GM12801 (cell line): ENCODE measurements around the gene ATRIP.

Experiments used
- CTCF ChIP-seq: IDR thresholded peaks from one replicate; pipeline ENCODE4 v1.5.1; 2011; ENCODE audit warnings: control low read depth; ENCODE audit not compliant: insufficient read length; ENCODE audit errors: extremely low read depth

The ATRIP gene

DNA sequence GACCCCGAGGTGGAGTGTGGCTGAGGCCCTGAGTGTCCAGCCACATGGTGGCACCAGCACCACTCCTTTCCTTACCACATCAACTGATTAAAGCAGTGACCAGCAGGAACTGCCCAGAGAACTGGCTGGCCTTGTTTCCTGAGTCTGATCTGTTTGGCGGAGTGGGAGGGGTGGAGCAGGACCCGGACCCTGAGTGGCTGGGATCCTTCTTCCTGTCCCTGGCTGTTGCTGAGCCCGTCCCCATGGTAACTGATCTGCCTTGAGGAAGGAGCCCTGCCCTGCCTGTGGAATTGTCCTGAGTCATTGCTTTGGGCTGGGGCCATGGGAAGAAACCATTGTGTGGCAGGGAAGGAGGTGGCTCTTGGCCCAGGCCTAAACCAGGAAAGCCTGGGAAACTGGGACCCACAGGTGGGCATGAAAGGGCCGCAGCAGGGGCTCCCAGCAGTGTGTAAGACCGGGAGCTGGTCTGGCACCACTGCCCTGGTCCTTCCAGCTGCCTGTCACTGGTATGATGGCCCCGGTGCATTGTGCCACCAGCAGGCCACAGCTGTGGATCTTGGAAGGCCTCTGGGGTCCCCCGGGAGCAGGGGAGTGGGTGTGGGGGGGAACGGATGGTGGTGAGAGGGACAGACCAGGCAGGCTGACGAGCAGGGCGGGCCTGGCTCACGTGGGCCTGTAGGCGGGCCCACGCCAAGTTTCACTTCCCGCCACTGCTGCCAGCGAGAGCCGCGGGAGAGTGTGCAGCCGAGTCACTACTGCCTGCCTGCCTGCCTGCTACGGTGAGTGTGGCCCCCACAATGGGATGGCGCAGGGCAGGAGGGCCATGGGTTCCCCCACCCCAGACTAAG lies 19.2 kb downstream of the ATRIP start:
- TF ChIP-seq CTCF: no peak

- TF ChIP-seq CTCF: no peak
Observed at GRCh38 chr3:48466386-48467109, 20.0 kb downstream of the ATRIP start.

- TF ChIP-seq CTCF: no peak
Observed at GRCh38 chr3:48467110-48467454, 20.5 kb downstream of the ATRIP start.

DNA sequence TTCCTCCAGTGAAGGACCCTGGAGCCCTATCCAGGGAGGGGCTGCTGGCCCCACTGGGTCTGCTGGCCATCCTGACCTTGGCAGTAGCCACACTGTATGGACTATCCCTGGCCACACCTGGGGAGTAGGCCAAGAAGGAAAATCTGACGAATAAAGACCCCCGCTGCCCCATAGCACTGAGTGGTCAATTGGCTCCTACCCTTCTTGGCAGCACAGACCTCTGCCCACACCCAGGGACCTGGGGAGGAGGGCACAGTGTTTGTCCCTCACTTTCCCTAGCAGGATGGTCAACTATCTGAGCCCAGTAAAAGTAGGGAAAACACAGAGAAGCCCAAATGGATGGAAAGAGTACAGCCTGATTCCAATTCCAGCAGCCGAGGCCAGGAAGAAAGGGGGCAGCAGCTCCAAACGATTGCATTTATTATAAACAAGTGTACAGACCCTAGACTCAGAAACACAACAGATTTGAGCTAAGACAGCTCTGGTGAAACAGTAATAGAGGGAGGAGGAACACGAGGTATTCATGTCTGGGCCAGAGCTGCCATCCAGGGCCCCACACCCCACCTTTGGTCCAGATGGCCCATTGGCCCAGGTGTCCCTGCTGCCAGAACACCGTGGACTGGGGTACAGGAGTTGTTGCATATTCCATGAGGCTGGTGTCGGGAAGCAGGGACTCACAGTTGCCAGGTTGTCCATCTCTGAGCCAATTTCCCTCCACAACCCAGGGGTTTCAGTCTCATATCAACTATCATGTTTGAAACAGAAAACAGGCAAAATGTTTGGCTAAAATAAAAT lies 21.1 kb downstream of the ATRIP start:
- TF ChIP-seq CTCF: no peak

DNA sequence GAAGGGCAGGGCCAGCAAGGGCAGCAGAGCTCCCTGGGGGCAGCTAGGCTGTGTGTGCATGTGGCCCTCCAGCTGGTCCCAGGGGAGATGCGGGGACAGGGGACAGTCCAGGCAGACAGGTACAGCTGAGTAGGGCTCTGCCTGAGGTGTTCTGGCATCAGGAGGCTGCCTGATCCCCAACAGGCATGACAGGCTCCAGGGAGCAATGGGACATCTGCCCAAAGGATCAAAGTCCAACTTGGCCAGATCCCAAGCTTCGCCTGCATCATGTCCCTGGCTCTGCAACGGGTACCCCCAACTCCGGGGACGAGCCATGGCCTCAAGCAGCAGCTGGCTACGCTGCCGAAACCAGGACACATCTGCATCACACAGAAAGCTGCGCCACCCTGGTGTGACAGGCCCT lies 21.8 kb downstream of the ATRIP start:
- no peak for TF ChIP-seq CTCF

DNA sequence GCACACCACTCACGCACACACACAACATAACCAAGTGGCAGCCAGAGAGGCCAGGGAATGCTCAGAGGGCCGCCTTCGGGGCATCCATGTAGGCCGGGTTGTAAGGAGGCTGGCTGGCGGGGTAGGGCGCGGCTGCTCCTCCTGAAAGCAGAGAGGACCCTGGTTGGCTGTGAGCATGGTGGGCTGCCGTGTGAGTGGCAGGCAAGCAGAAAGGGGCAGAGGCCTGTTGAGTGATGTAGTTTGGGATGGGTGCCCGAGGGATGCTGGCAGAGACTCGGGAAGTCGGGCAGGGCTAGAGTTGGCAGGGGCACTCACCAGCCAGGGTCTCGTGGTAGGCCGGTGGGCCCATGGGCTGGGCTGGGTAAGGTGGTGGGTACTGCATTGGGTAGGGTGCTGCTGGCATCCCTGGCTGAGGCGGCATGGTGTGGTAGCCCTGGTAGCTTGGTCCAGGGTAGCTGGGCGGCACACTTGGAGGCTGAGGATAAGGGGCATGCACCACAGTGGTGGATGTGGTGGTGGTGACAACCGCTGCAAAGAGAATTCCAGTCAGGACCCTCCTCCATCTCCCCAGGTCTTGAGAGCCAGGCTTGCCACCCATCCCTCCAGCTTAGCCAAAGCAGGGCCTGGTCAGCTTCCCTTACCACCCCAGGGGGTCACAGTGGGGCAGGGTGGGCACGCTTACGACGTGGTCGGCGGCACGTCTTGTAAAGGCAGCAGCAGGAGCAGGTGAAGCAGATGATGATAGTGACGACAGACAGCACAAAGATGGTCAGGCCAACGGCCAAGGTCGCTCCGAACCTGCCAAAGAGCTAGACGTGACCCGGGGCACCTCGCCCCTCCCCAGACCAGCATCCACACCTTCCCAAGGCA lies 22.7 kb downstream of the ATRIP start:
- no peak for TF ChIP-seq CTCF

DNA sequence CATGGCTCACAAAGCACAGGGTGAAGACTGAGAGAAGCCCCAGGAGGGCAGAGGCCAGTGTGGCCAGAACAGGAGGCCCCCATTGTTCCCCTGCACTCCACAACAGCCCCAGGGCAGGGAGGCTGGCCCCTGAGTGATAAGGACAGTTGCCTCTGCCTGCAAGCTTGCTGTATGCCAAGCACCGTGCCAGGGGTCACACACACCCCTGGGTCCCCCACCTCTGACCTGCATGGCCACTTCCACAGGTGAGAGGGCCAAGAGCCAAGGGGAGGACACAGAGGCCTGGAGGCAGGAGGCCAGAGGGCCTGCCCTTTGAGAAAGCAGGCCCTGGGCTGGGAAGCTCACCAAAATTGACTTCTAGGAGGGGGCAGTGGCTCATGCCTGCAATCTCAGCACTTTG lies 23.7 kb downstream of the ATRIP start:
- TF ChIP-seq CTCF: no peak
